ENCODE results near the gene SLC35F1.

The SLC35F1 gene

DNA sequence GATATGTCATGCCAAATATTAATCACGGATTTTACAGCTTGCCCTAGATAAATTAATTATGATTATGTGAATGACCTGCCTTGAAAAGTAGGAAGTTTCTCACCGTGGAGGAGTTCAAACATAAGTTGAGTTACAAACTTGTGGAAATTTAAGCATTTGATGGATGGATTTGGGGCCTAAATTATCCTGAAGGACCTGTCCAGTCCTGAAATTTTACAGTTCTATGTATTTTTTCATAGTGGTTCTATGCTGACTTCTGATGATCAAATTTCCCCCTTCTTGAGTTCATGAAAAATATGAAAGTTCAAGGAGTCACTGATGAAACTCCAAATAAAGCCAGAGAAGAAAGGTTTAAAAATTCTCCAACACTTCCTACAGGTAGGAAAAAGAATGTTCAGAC lies 178.6 kb downstream of the SLC35F1 start:
- TF ChIP-seq CTCF (IDR thresholded peaks at IDR 0.05; ENCODE audit: low read depth, low read length): no peak
- H3K4me3 ChIP-seq (ENCODE audit: low read depth, low read length): no peak overlapping the region

DNA sequence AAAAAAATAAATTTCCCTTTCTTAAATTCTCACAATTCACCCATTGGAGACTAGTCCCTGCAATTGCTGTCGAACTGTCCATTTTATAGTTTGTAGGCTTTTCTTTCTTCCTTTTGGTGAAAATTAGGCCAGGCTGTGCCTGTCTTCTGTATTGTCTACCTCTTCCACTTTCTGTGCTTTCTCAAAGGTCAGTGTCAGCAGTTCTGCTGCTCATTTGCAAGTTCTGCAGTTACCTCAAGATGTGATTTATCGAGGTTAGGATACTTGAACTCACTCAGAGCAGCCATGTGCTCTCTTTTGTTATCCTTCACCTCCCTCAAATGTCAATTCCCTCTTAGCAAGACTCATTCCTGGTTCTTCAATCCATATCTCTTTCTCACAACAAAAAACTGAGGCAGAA lies 179.1 kb downstream of the SLC35F1 start:
- no peak for TF ChIP-seq CTCF (IDR thresholded peaks at IDR 0.05; ENCODE audit: low read depth, low read length)
- no peak overlapping the region for H3K4me3 ChIP-seq (ENCODE audit: low read depth, low read length)

GRCh38 chr6:118092086-118092485 lies 185.0 kb downstream of the SLC35F1 start:
- no peak for TF ChIP-seq CTCF (IDR thresholded peaks at IDR 0.05; ENCODE audit: low read depth, low read length)
- H3K4me3 ChIP-seq (ENCODE audit: low read depth, low read length): no peak overlapping the region

- TF ChIP-seq CTCF (IDR thresholded peaks at IDR 0.05; ENCODE audit: low read depth, low read length): no peak
- no peak overlapping the region for H3K4me3 ChIP-seq (ENCODE audit: low read depth, low read length)
These were observed 190.5 kb downstream of the SLC35F1 start for GRCh38 chr6:118097576-118097975.

- no peak for TF ChIP-seq CTCF (IDR thresholded peaks at IDR 0.05; ENCODE audit: low read depth, low read length)
- no peak overlapping the region for H3K4me3 ChIP-seq (ENCODE audit: low read depth, low read length)
These were observed 193.7 kb downstream of the SLC35F1 start for GRCh38 chr6:118100717-118101116.

DNA sequence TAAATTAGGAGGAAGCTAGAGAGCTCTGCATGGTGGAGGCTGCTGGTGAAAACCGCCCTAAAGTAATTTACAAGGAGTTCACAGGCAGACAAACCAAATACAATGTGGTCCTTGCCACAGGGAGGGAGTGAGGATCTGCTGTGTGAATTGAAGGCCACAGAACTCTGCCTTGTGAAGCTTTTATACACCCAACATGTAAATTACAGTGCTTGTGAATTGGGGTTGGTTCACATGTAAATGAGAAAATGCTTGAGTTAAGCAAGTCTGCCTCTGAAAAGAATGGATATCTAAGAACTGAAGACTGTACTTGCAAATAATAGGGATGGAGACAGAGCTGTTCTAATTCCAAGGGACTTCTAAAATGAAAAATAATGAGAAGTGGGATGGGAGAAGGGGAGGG lies 194.2 kb downstream of the SLC35F1 start:
- H3K4me3 ChIP-seq (ENCODE audit: low read depth, low read length): no peak overlapping the region
- no peak for TF ChIP-seq CTCF (IDR thresholded peaks at IDR 0.05; ENCODE audit: low read depth, low read length)

DNA sequence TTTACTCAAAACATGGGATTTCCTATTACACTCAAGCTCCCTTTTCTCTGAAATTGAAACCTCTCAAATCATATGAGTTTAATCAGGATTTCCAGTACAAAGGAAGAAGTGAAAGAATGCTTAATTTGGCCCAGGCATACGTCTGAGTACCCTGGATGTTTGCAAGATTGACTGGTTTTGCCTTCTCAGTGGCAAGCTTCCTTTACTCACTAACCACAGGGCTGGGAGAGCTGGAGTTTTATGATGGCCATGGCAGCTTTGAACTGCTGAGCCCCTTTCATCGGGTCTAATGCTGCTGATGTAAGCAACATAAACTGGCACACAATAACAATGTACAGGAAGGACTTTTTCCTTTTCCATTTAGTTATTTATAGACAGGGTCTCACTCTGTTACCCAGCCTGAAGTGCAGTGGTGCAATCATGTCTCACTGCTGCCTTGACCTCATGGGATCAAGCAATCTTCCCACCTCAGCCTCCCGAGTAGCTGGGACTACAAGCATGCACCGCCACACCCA lies 194.8 kb downstream of the SLC35F1 start:
- TF ChIP-seq CTCF (IDR thresholded peaks at IDR 0.05; ENCODE audit: low read depth, low read length): no peak
- no peak overlapping the region for H3K4me3 ChIP-seq (ENCODE audit: low read depth, low read length)
